ENCODE results near the gene BCAT1. TPM values are rescaled to one million over a fixed set of nuclear protein-coding genes. Genes with fewer than 3 reads are reported as not detected.

The BCAT1 gene, protein sequence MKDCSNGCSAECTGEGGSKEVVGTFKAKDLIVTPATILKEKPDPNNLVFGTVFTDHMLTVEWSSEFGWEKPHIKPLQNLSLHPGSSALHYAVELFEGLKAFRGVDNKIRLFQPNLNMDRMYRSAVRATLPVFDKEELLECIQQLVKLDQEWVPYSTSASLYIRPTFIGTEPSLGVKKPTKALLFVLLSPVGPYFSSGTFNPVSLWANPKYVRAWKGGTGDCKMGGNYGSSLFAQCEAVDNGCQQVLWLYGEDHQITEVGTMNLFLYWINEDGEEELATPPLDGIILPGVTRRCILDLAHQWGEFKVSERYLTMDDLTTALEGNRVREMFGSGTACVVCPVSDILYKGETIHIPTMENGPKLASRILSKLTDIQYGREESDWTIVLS
- total RNA-seq, result 150 and 268 TPM in 2 replicates

DNA sequence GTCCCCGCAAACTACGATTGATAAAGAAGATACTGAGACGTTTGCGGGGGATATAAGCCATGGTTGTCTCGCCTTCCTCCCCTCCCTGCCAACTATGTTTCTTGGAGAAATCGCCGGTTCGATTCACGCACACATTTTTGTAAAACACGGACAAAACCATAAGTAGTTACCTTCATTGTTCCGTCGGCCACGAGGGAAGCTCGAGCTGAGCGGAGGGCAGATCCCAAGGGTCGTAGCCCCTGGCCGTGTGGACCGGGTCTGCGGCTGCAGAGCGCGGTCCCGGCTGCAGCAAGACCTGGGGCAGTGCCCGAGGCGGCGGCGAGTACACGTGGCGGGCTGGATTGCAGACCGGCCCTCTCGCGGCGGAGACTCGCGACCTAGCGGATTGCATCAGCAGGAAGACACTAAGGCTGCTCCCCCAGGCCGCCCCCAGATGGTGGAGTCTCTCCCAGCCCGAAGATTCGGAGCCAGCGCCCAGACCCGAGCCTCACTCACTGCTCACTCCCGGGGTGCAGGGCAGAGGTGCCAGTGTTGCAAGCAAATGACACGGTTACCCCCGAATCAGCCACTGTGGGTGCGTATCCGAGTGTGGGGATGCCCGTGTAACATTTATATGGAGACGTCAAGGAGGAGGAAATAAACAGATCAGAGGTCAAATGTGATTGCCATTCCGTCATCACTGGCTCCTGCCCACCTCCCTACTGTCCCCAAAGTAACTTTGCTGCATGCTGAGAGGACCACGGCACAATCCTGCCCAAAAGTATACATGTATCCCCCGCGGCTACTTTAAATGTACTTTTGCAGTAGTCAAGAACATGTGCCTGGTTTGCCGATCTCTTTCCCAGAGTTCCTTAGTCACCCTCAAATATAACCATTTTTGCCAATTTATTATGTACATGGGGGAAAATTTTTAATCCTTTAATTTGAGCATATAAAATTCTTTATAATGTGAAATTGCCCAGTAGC, at the start of gene BCAT1:
Gene BCAT1 (minus strand): TSS at position 345 of the 966 bp plus-strand sequence. CDS start 169 bp downstream, at position 176.

Other genes starting within 250 kb of the BCAT1 start
- gene DNAI7, start 246.1 kb upstream of the BCAT1 start, total RNA-seq, result 0.22 and 0.39 TPM in 2 replicates
- gene ETFRF1, start 246.1 kb upstream of the BCAT1 start, total RNA-seq, result 13.3 and 16.1 TPM in 2 replicates